Coronary artery (tissue), 2 donors: ENCODE data around the gene ZC3HAV1.

Experiments
- DNase-seq: peaks from one replicate; pipeline ENCODE4 v3.0.0-alpha.2; 2017; ENCODE audit warnings: low spot score
- H3K27ac ChIP-seq, 2 donors: fragments of 200-600 bp; sonication (generic); one replicate each; pipeline ENCODE4 v1.5.1; 2016 to 2019
- H3K4me3 ChIP-seq: fragments of 200-600 bp; sonication (generic); 2 replicates; pipeline ENCODE4 v1.5.1; 2016; ENCODE audit warnings: mild to moderate bottlenecking, moderate library complexity
- CTCF ChIP-seq: fragments of 200-600 bp; sonication (generic); IDR thresholded peaks from one replicate; pipeline ENCODE4 v1.5.1; 2019; ENCODE audit warnings: antibody characterized with exemption

Gene ZC3HAV1

GRCh38 chr7:139051655-139052054 is 57.9 kb downstream of the ZC3HAV1 start:
- TF ChIP-seq CTCF = no peak
- no peak for DNase-seq
- Histone ChIP-seq H3K4me3 (no peak overlapping the region), H3K27ac (no peak overlapping the region)

GRCh38 chr7:139049936-139050335 is 59.6 kb downstream of the ZC3HAV1 start:
- TF ChIP-seq CTCF = no peak
- Histone ChIP-seq H3K4me3 (no peak overlapping the region), H3K27ac (no peak overlapping the region)
- no peak for DNase-seq

GRCh38 chr7:139049111-139049510 is 60.4 kb downstream of the ZC3HAV1 start:
- no peak for DNase-seq
- Histone ChIP-seq H3K4me3 (no peak overlapping the region), H3K27ac (no peak overlapping the region)
- TF ChIP-seq CTCF = no peak

- Histone ChIP-seq H3K4me3 (no peak overlapping the region), H3K27ac (no peak overlapping the region)
- no peak for TF ChIP-seq CTCF
- no peak for DNase-seq
Observed at GRCh38 chr7:139047970-139048369, 61.5 kb downstream of the ZC3HAV1 start.

- no peak for DNase-seq
- Histone ChIP-seq H3K4me3 (no peak overlapping the region), H3K27ac (no peak overlapping the region)
- no peak for TF ChIP-seq CTCF
Observed at GRCh38 chr7:139046143-139046542, 63.4 kb downstream of the ZC3HAV1 start.

GRCh38 chr7:139044813-139045794 is 64.4 kb downstream of the ZC3HAV1 start:
- Histone ChIP-seq H3K4me3 (no peak overlapping the region), H3K27ac (no peak overlapping the region)
- no peak for TF ChIP-seq CTCF
- DNase-seq = no peak
